Activated CD4-positive, CD25-positive, alpha-beta regulatory T cell treated with anti-CD3 and anti-CD28 coated beads, Interleukin-2, amount 50 U/mL, for 72 hours (primary cell): Measurements from ENCODE around the gene TMEM116.
"Not testable (repeated sequence)": the region's sequence is repeated elsewhere in the genome, so short reads cannot be mapped to it uniquely, and the experiment has no call there.

Experiments used
- DNase-seq: peaks from one replicate; pipeline ENCODE4 v3.0.0; 2021

The TMEM116 gene

GRCh38 chr12:111975161-111975931 is 37.6 kb downstream of the TMEM116 start:
- no peak for DNase-seq

GRCh38 chr12:111971800-111972199 is 41.2 kb downstream of the TMEM116 start:
- no peak for DNase-seq

GRCh38 chr12:111964935-111965334 is 48.0 kb downstream of the TMEM116 start:
- DNase-seq = no peak

GRCh38 chr12:111959518-111959917 is 53.4 kb downstream of the TMEM116 start:
- not testable (repeated sequence) for DNase-seq

- not testable (repeated sequence) for DNase-seq
Observed at GRCh38 chr12:111957224-111957623, 55.7 kb downstream of the TMEM116 start.

GRCh38 chr12:111954969-111955368 is 58.0 kb downstream of the TMEM116 start:
- DNase-seq = no peak

- no peak for DNase-seq
Observed at GRCh38 chr12:111953455-111953854, 59.5 kb downstream of the TMEM116 start.

- not testable (repeated sequence) for DNase-seq
Observed at GRCh38 chr12:111952084-111952787, 60.7 kb downstream of the TMEM116 start.

GRCh38 chr12:111950961-111951676 is 61.8 kb downstream of the TMEM116 start:
- not testable (repeated sequence) for DNase-seq

GRCh38 chr12:111943929-111944328 is 69.0 kb downstream of the TMEM116 start:
- no peak for DNase-seq

GRCh38 chr12:111942557-111942956 is 70.4 kb downstream of the TMEM116 start:
- no peak for DNase-seq

- DNase-seq = no peak
Observed at GRCh38 chr12:111937429-111937828, 75.5 kb downstream of the TMEM116 start.

GRCh38 chr12:111936869-111937268 is 76.1 kb downstream of the TMEM116 start:
- DNase-seq = no peak

GRCh38 chr12:111932241-111932640 is 80.7 kb downstream of the TMEM116 start:
- no peak for DNase-seq

- DNase-seq = no peak
Observed at GRCh38 chr12:111927346-111927745, 85.6 kb downstream of the TMEM116 start.

GRCh38 chr12:111926631-111927030 is 86.3 kb downstream of the TMEM116 start:
- DNase-seq = no peak

GRCh38 chr12:111925171-111925570 is 87.8 kb downstream of the TMEM116 start:
- no peak for DNase-seq

- no peak for DNase-seq
Observed at GRCh38 chr12:111907740-111908139, 105.2 kb downstream of the TMEM116 start.

- DNase-seq = no peak
Observed at GRCh38 chr12:111905502-111905901, 107.5 kb downstream of the TMEM116 start.

GRCh38 chr12:111904446-111904975 is 108.5 kb downstream of the TMEM116 start:
- DNase-seq = no peak

GRCh38 chr12:111901182-111901581 is 111.8 kb downstream of the TMEM116 start:
- no peak for DNase-seq

GRCh38 chr12:111894556-111894955 is 118.4 kb downstream of the TMEM116 start:
- no peak for DNase-seq

- no peak for DNase-seq
Observed at GRCh38 chr12:111893287-111893686, 119.7 kb downstream of the TMEM116 start.
